Measurements from ENCODE around the gene ZHX3.

DNA sequence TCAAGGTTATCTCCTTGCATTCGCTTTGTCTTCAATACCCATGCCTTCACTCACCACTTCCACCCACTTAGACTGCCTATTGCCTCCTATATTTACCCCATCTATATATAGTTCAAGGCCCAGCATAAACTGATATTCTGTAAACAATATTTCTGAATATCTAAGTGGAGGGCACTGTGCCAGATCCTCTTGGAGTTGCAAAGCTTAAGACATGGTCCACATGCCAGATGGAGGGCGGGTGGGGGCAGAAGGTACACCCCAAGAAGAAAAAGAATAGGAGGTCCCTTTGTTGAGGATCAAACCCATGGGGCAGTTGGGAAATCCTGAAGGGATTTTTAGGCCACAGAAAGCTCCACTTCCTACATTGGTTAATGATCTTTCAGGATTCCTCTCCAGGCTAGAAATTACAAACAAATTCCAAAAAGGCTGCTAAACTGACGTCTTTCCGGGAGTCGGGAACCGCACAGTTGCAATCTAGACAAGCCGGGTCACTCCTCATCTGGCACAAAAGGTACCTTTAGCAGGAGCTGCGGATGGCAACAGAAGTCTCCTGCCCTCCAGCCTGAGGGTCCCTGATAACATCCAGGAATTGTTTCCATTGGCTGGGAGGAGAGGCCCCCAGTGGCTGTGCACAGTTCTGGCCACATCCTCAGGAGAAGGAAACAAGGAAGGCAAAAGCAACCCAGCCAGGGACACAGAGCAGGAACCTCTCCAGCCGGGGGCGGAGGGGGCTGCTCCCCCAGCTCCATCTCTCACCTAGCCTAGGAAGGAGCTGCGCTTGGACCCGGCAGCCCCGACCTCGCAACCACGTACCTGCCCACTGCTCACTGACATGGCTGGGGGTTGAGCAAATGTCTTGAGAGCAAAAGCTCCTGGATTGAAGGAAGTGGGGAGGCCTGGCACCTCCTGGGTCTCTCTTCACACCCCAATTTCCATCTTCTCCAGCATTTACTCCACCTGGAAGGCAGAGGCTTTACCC lies 17.2 kb upstream of the ZHX3 start:
- TF ChIP-seq, protein P1, sequence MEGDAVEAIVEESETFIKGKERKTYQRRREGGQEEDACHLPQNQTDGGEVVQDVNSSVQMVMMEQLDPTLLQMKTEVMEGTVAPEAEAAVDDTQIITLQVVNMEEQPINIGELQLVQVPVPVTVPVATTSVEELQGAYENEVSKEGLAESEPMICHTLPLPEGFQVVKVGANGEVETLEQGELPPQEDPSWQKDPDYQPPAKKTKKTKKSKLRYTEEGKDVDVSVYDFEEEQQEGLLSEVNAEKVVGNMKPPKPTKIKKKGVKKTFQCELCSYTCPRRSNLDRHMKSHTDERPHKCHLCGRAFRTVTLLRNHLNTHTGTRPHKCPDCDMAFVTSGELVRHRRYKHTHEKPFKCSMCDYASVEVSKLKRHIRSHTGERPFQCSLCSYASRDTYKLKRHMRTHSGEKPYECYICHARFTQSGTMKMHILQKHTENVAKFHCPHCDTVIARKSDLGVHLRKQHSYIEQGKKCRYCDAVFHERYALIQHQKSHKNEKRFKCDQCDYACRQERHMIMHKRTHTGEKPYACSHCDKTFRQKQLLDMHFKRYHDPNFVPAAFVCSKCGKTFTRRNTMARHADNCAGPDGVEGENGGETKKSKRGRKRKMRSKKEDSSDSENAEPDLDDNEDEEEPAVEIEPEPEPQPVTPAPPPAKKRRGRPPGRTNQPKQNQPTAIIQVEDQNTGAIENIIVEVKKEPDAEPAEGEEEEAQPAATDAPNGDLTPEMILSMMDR (IDR thresholded peaks at IDR 0.05): no peak
- TF ChIP-seq POLR2A (IDR thresholded peaks at IDR 0.05) (no peak), EP300 (IDR thresholded peaks at IDR 0.05) (peak in 1 of 2 donors; percentile 44)
